NB4 (cell line): ENCODE measurements around the gene BRF1.

ENCODE experiments used
- MYC ChIP-seq: IDR thresholded peaks from 2 replicates; pipeline ENCODE4 v1.6.1; 2011; ENCODE audit warnings: low read depth, low read length
- POLR2A ChIP-seq: IDR thresholded peaks from 2 replicates; pipeline ENCODE4 v1.6.1; 2011; ENCODE audit warnings: mild to moderate bottlenecking; ENCODE audit not compliant: insufficient read length; ENCODE audit errors: extremely low read depth
- TF ChIP-seq, protein P1 (sequence below): IDR thresholded peaks from one replicate; pipeline ENCODE4 v1.5.1; 2012; ENCODE audit warnings: low read depth, low read length
- TF ChIP-seq, protein P2 (sequence below): IDR thresholded peaks from 2 replicates; pipeline ENCODE4 v1.6.1; 2011; ENCODE audit warnings: low read depth, low read length

GRCh38 chr14:105340821-105341733 lies 40.3 kb upstream of the BRF1 start:
- TF ChIP-seq, protein P1, sequence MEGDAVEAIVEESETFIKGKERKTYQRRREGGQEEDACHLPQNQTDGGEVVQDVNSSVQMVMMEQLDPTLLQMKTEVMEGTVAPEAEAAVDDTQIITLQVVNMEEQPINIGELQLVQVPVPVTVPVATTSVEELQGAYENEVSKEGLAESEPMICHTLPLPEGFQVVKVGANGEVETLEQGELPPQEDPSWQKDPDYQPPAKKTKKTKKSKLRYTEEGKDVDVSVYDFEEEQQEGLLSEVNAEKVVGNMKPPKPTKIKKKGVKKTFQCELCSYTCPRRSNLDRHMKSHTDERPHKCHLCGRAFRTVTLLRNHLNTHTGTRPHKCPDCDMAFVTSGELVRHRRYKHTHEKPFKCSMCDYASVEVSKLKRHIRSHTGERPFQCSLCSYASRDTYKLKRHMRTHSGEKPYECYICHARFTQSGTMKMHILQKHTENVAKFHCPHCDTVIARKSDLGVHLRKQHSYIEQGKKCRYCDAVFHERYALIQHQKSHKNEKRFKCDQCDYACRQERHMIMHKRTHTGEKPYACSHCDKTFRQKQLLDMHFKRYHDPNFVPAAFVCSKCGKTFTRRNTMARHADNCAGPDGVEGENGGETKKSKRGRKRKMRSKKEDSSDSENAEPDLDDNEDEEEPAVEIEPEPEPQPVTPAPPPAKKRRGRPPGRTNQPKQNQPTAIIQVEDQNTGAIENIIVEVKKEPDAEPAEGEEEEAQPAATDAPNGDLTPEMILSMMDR = no peak
- TF ChIP-seq POLR2A (no peak), MYC (no peak)
- TF ChIP-seq, protein P2, sequence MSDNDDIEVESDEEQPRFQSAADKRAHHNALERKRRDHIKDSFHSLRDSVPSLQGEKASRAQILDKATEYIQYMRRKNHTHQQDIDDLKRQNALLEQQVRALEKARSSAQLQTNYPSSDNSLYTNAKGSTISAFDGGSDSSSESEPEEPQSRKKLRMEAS = no peak
